BLaER1 (cell line): ENCODE measurements around the gene SGTB.
"Not testable (repeated sequence)": the region's sequence is repeated elsewhere in the genome, so short reads cannot be mapped to it uniquely, and the experiment has no call there.

Experiments used
- H3K27ac ChIP-seq: shearing (Covaris generic); formaldehyde crosslinking; 2 replicates; pipeline ENCODE4 v1.8.1; 2022
- H3K27me3 ChIP-seq: shearing (Covaris generic); formaldehyde crosslinking; 2 replicates; pipeline ENCODE4 v1.8.1; 2022
- H3K36me3 ChIP-seq: shearing (Covaris generic); formaldehyde crosslinking; 2 replicates; pipeline ENCODE4 v1.8.1; 2022
- H3K4me1 ChIP-seq: shearing (Covaris generic); formaldehyde crosslinking; 2 replicates; pipeline ENCODE4 v1.8.1; 2022
- H3K4me2 ChIP-seq: shearing (Covaris generic); formaldehyde crosslinking; 2 replicates; pipeline ENCODE4 v1.8.1; 2022
- H3K4me3 ChIP-seq: shearing (Covaris generic); formaldehyde crosslinking; 2 replicates; pipeline ENCODE4 v1.8.1; 2022
- H3K9ac ChIP-seq: shearing (Covaris generic); formaldehyde crosslinking; 2 replicates; pipeline ENCODE4 v1.8.1; 2022
- H3K9me3 ChIP-seq: shearing (Covaris generic); formaldehyde crosslinking; 2 replicates; pipeline ENCODE4 v1.8.1; 2022
- H4K20me1 ChIP-seq: shearing (Covaris generic); formaldehyde crosslinking; 2 replicates; pipeline ENCODE4 v1.8.1; 2022
- Cebpa-rat ChIP-seq: shearing (Covaris generic); IDR thresholded peaks from 2 replicates; pipeline ENCODE4 v1.8.1; 2022

The SGTB gene

GRCh38 chr5:65640240-65640639 is 81.7 kb downstream of the SGTB start:
- Histone ChIP-seq H4K20me1 (no peaks in the 10 kb centered on the region), H3K9me3 (no peaks in the 10 kb centered on the region), H3K27me3 (no peaks in the 10 kb centered on the region), H3K9ac (no peak overlapping the region), H3K27ac (no peak overlapping the region), H3K36me3 (peaks cover 65% of the 10 kb centered on the region), H3K4me3 (no peak overlapping the region), H3K4me1 (no peaks in the 10 kb centered on the region), H3K4me2 (no peak overlapping the region)
- no peak for TF ChIP-seq Cebpa-rat

- H3K9ac ChIP-seq, result no peak overlapping the region
- peaks cover 25% of the 10 kb centered on the region for H3K36me3 ChIP-seq
- no peak for TF ChIP-seq Cebpa-rat
- H3K4me1 ChIP-seq, result peaks cover 9% of the 10 kb centered on the region
- no peaks in the 10 kb centered on the region for H3K27me3 ChIP-seq
- no peaks in the 10 kb centered on the region for H3K9me3 ChIP-seq
- no peak overlapping the region for H3K4me3 ChIP-seq
- H3K4me2 ChIP-seq, result no peak overlapping the region
- H4K20me1 ChIP-seq, result peaks cover 6% of the 10 kb centered on the region; the same call in 1 of the 2 replicates
- no peak overlapping the region for H3K27ac ChIP-seq
Observed at GRCh38 chr5:65630981-65631380, 90.9 kb downstream of the SGTB start.

- Histone ChIP-seq H3K4me3 (peak overlapping the region; percentile 87), H4K20me1 (peaks cover 14% of the 10 kb centered on the region; the same call in 1 of the 2 replicates), H3K36me3 (peaks cover 20% of the 10 kb centered on the region), H3K4me2 (peak overlapping the region; percentile 94), H3K9me3 (no peaks in the 10 kb centered on the region), H3K4me1 (peaks cover 42% of the 10 kb centered on the region), H3K9ac (peak overlapping the region; percentile 90), H3K27me3 (no peaks in the 10 kb centered on the region), H3K27ac (peak overlapping the region; percentile 82; the same call in 1 of the 2 replicates)
- TF ChIP-seq Cebpa-rat, result no peak
Observed at GRCh38 chr5:65625743-65626142, 96.2 kb downstream of the SGTB start.

GRCh38 chr5:65624571-65625555 is 97.0 kb downstream of the SGTB start, which contains the start of the genes SHLD3 and TRAPPC13:
Gene SHLD3 (plus strand): TSS chr5:65625027. CDS start chr5:65629588, 4,561 bp downstream.
Gene TRAPPC13 (plus strand): TSS chr5:65625027. CDS start chr5:65625061, 34 bp downstream.
- Histone ChIP-seq H3K9me3 (no peaks in the 10 kb centered on the region), H3K27me3 (no peaks in the 10 kb centered on the region), H3K36me3 (peaks cover 18% of the 10 kb centered on the region), H3K27ac (peak within 1 kb of the TSS; percentile 82), H3K4me3 (peak within 1 kb of the TSS; percentile 87), H3K4me2 (peak within 1 kb of the TSS; percentile 94), H4K20me1 (peaks cover 14% of the 10 kb centered on the region; the same call in 1 of the 2 replicates), H3K9ac (peak within 1 kb of the TSS; percentile 90), H3K4me1 (peaks cover 42% of the 10 kb centered on the region)
- TF ChIP-seq Cebpa-rat, result no peak

GRCh38 chr5:65624025-65624570 is 97.8 kb downstream of the SGTB start, which contains the start of gene TRIM23:
Gene TRIM23 (minus strand): TSS chr5:65624333. CDS start chr5:65624274, 59 bp downstream.
- Histone ChIP-seq H3K36me3 (peaks cover 12% of the 10 kb centered on the region), H3K9ac (peak within 1 kb of the TSS; percentile 90), H3K4me1 (peaks cover 42% of the 10 kb centered on the region), H4K20me1 (peaks cover 20% of the 10 kb centered on the region; the same call in 1 of the 2 replicates), H3K4me3 (peak within 1 kb of the TSS; percentile 87), H3K4me2 (peak within 1 kb of the TSS; percentile 94), H3K9me3 (no peaks in the 10 kb centered on the region), H3K27ac (peak within 1 kb of the TSS; percentile 82), H3K27me3 (no peaks in the 10 kb centered on the region)
- no peak for TF ChIP-seq Cebpa-rat

- peak overlapping the region; percentile 90 for H3K9ac ChIP-seq
- peaks cover 8% of the 10 kb centered on the region for H3K36me3 ChIP-seq
- H3K9me3 ChIP-seq, result no peaks in the 10 kb centered on the region
- peak overlapping the region; percentile 94 for H3K4me2 ChIP-seq
- H3K4me3 ChIP-seq, result peak overlapping the region; percentile 87
- peaks cover 26% of the 10 kb centered on the region; the same call in 1 of the 2 replicates for H4K20me1 ChIP-seq
- no peaks in the 10 kb centered on the region for H3K27me3 ChIP-seq
- H3K4me1 ChIP-seq, result peaks cover 42% of the 10 kb centered on the region
- H3K27ac ChIP-seq, result peak overlapping the region; percentile 82
- TF ChIP-seq Cebpa-rat, result no peak
Observed at GRCh38 chr5:65623482-65623881, 98.4 kb downstream of the SGTB start.

GRCh38 chr5:65621961-65622360 is 99.9 kb downstream of the SGTB start:
- H3K9me3 ChIP-seq, H3K27me3 ChIP-seq, H3K27ac ChIP-seq, H3K4me3 ChIP-seq: not testable (repeated sequence)
- Histone ChIP-seq H3K4me1 (peaks cover 42% of the 10 kb centered on the region), H4K20me1 (peaks cover 31% of the 10 kb centered on the region; the same call in 1 of the 2 replicates), H3K4me2 (peak overlapping the region; percentile 94), H3K36me3 (peaks cover 11% of the 10 kb centered on the region; the same call in 1 of the 2 replicates), H3K9ac (0 out of 2 replicates have a peak overlapping the region, but pooled peaks have one; percentile 18)

GRCh38 chr5:65620021-65620420 is 101.9 kb downstream of the SGTB start:
- no peak for TF ChIP-seq Cebpa-rat
- Histone ChIP-seq H3K4me2 (no peak overlapping the region), H4K20me1 (peaks cover 36% of the 10 kb centered on the region), H3K27ac (no peak overlapping the region), H3K36me3 (peaks cover 24% of the 10 kb centered on the region), H3K4me3 (no peak overlapping the region), H3K9ac (no peak overlapping the region), H3K9me3 (no peaks in the 10 kb centered on the region), H3K4me1 (peaks cover 28% of the 10 kb centered on the region), H3K27me3 (no peaks in the 10 kb centered on the region)
